ENCODE results near the gene PON3. TPM values are rescaled to one million over a fixed set of nuclear protein-coding genes. Genes with fewer than 3 reads are reported as not detected.

Gene PON3
- total RNA-seq, 1 experiment from 2014 or later: not detected

- Histone ChIP-seq H3K9me3 (ENCODE audit: low read length) (no peaks in the 10 kb centered on the region), H3F3A (ENCODE audit: low read length, unreplicated experiment) (no peaks in the 10 kb centered on the region), H3K27me3 (ENCODE audit: low read length) (no peaks in the 10 kb centered on the region), H3K9me2 (replicated peaks; ENCODE audit: low read length) (no peaks in the 10 kb centered on the region), H3K36me3 (ENCODE audit: low read depth, low read length) (no peaks in the 10 kb centered on the region), H3K27ac (ENCODE audit: low read length) (no peak overlapping the region), H3K4me2 (ENCODE audit: low read length) (no peak overlapping the region), H2AFZ (ENCODE audit: low read length) (no peak overlapping the region), H4K20me1 (ENCODE audit: low read length) (no peaks in the 10 kb centered on the region), H3K9ac (ENCODE audit: low read length) (no peak overlapping the region), H3K4me1 (ENCODE audit: insufficient read depth, low read length) (no peaks in the 10 kb centered on the region; the same call in 1 of the 2 replicates), H3K79me2 (ENCODE audit: low read length) (no peaks in the 10 kb centered on the region), H3K4me3 (ENCODE audit: low read length) (no peak overlapping the region)
- ChIA-PET CTCF (interaction anchor here (0.6 kb wide), 1 partner anchor 19 kb away, joined by 3 read pairs; no protein-coding TSS in a partner anchor), POLR2A (ENCODE audit: unreplicated experiment) (interaction anchor here (0.6 to 0.7 kb wide), 3 partner anchors 39 to 165 kb away, joined by 3 to 6 read pairs (median 4); no protein-coding TSS in a partner anchor)
- peak; percentile 65 for ATAC-seq
- TF ChIP-seq EZH2phosphoT487 (IDR thresholded peaks at IDR 0.05; ENCODE audit: borderline replicate concordance, low read length): no peak
- TF ChIP-seq EZH2 (IDR thresholded peaks at IDR 0.05; ENCODE audit: low read length, unreplicated experiment): no peak
- no peak for TF ChIP-seq CTCF (conservative IDR thresholded peaks at IDR 0.05; ENCODE audit: low read depth, low read length)
- DNase-seq: no peak
- intact Hi-C loops (cut with micrococcal nuclease): no loop called here
- no TSS peak for BruUV-seq (replicated peaks)
Observed at GRCh38 chr7:95323410-95324129, 72.6 kb downstream of the PON3 start.

- H3K4me1 ChIP-seq (ENCODE audit: insufficient read depth, low read length): no peaks in the 10 kb centered on the region; the same call in 1 of the 2 replicates
- no peak overlapping the region for H3K4me3 ChIP-seq (ENCODE audit: low read length)
- intact Hi-C loops (cut with micrococcal nuclease): no loop called here
- H4K20me1 ChIP-seq (ENCODE audit: low read length): no peaks in the 10 kb centered on the region
- no peaks in the 10 kb centered on the region for H3K79me2 ChIP-seq (ENCODE audit: low read length)
- no peaks in the 10 kb centered on the region for H3K27me3 ChIP-seq (ENCODE audit: low read length)
- no peaks in the 10 kb centered on the region for H3K36me3 ChIP-seq (ENCODE audit: low read depth, low read length)
- BruUV-seq (replicated peaks): no TSS peak
- no peaks in the 10 kb centered on the region for H3F3A ChIP-seq (ENCODE audit: low read length, unreplicated experiment)
- no peak overlapping the region for H3K4me2 ChIP-seq (ENCODE audit: low read length)
- peak; percentile 39 for ATAC-seq
- no peak overlapping the region for H3K9ac ChIP-seq (ENCODE audit: low read length)
- no peak for DNase-seq
- no peak overlapping the region for H3K27ac ChIP-seq (ENCODE audit: low read length)
- TF ChIP-seq EZH2 (IDR thresholded peaks at IDR 0.05; ENCODE audit: low read length, unreplicated experiment) (no peak), EZH2phosphoT487 (IDR thresholded peaks at IDR 0.05; ENCODE audit: borderline replicate concordance, low read length) (no peak), CTCF (conservative IDR thresholded peaks at IDR 0.05; ENCODE audit: low read depth, low read length) (no peak)
- no peaks in the 10 kb centered on the region for H3K9me2 ChIP-seq (replicated peaks; ENCODE audit: low read length)
- ChIA-PET POLR2A (ENCODE audit: unreplicated experiment) (interaction anchor here (0.6 kb wide), 1 partner anchor 39 kb away, joined by 4 read pairs; no protein-coding TSS in a partner anchor), CTCF (interaction anchor here (0.6 kb wide), 1 partner anchor 19 kb away, joined by 3 read pairs; no protein-coding TSS in a partner anchor)
- H2AFZ ChIP-seq (ENCODE audit: low read length): no peak overlapping the region
- no peaks in the 10 kb centered on the region for H3K9me3 ChIP-seq (ENCODE audit: low read length)
Observed at GRCh38 chr7:95322854-95323253, 73.3 kb downstream of the PON3 start.

- no peaks in the 10 kb centered on the region for H3F3A ChIP-seq (ENCODE audit: low read length, unreplicated experiment)
- H3K27ac ChIP-seq (ENCODE audit: low read length): no peak overlapping the region
- no peaks in the 10 kb centered on the region for H3K9me2 ChIP-seq (replicated peaks; ENCODE audit: low read length)
- H3K4me1 ChIP-seq (ENCODE audit: insufficient read depth, low read length): no peaks in the 10 kb centered on the region; the same call in 1 of the 2 replicates
- DNase-seq: no peak
- BruUV-seq (replicated peaks): no TSS peak
- no peaks in the 10 kb centered on the region for H3K27me3 ChIP-seq (ENCODE audit: low read length)
- H2AFZ ChIP-seq (ENCODE audit: low read length): no peak overlapping the region
- CTCF ChIA-PET: no interaction called here
- POLR2A ChIA-PET (ENCODE audit: unreplicated experiment): no interaction called here
- no peak for ATAC-seq
- no peak overlapping the region for H3K4me3 ChIP-seq (ENCODE audit: low read length)
- no peak overlapping the region for H3K4me2 ChIP-seq (ENCODE audit: low read length)
- H3K9ac ChIP-seq (ENCODE audit: low read length): no peak overlapping the region
- no peaks in the 10 kb centered on the region for H3K9me3 ChIP-seq (ENCODE audit: low read length)
- no peaks in the 10 kb centered on the region for H3K36me3 ChIP-seq (ENCODE audit: low read depth, low read length)
- intact Hi-C loops (cut with micrococcal nuclease): no loop called here
- no peaks in the 10 kb centered on the region for H4K20me1 ChIP-seq (ENCODE audit: low read length)
- H3K79me2 ChIP-seq (ENCODE audit: low read length): no peaks in the 10 kb centered on the region
- TF ChIP-seq EZH2phosphoT487 (IDR thresholded peaks at IDR 0.05; ENCODE audit: borderline replicate concordance, low read length): no peak
- no peak for TF ChIP-seq CTCF (conservative IDR thresholded peaks at IDR 0.05; ENCODE audit: low read depth, low read length)
- TF ChIP-seq EZH2 (IDR thresholded peaks at IDR 0.05; ENCODE audit: low read length, unreplicated experiment): no peak
Observed at GRCh38 chr7:95322396-95322795, 73.8 kb downstream of the PON3 start.
